COLO829 (cell line): ENCODE results near the gene PDCL3.

Source experiments
- DNase-seq: peaks from one replicate; pipeline ENCODE4 v3.0.0; 2012; ENCODE audit warnings: low spot score

Gene PDCL3

GRCh38 chr2:100560216-100560830 is 2.5 kb upstream of the PDCL3 start:
- DNase-seq = no peak

- no peak for DNase-seq
These were observed 1.6 kb upstream of the PDCL3 start for GRCh38 chr2:100561191-100561590.

DNA sequence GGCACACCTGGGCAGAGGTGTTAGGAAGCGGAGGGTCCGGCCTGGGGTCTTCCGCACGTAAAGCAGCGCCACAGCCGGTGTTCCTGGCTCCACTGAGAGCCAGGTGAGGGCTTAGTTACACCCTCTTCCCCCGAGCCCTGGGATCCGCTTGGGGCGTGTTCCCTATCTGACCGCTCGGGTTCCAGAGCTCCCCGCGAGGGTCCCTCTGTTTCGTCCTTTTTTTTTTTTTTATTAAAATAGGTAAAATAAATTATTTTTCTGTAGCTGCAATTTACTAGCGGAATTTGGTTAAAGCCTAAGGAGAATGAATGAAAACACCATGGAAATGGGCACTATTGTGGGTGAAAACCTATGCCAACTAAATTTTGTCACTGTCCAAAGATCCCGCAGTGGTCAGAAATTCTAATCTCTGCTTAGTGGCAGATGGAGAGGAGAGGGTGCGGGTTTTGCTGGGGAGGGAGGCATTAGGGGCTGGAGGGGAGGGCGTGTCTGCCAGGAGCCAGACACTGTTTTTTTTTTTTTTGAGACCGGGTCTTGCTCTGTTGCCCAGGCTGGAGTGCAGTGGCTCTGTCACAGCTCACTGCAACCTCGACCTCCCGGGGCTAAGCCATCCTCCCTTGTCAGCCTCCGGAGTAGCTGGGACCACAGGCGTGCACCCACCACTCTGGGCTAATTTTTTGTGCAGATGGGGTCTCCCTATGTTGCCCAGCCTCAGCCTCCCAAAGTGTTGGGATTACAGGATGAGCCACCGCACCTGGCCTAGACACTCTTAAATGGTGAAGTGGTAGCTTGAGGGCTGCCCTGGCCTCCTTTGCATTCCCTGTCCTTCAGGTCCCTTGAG is 834 bp downstream of the PDCL3 start:
- no peak for DNase-seq

DNA sequence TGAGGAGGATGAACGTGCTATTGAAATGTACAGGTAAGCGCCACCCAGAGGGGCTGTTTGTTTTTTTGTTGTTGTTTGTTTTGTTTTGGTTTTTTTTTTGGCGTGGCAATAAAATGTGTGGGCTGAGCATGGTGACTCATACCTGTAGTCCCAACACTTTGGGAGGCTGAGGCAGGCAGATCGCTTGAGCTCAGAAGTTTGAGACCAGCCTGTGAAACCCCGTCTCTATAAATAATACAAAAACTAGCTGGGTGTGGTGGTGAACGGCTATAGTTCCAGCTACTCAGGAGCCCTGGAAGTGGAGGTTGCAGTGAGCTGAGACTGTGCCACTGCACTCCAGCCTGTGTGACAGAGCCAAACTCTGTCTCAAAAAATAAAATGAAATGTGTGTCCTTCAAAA is 6.2 kb downstream of the PDCL3 start:
- DNase-seq = no peak

- no peak for DNase-seq
These were observed 8.9 kb downstream of the PDCL3 start for GRCh38 chr2:100571668-100572067.

- DNase-seq = no peak
These were observed 15.0 kb downstream of the PDCL3 start for GRCh38 chr2:100577777-100578176.

GRCh38 chr2:100580367-100581276 is 17.8 kb downstream of the PDCL3 start:
- DNase-seq = peak; percentile 83

GRCh38 chr2:100581277-100581612 is 18.5 kb downstream of the PDCL3 start:
- DNase-seq = no peak

DNA sequence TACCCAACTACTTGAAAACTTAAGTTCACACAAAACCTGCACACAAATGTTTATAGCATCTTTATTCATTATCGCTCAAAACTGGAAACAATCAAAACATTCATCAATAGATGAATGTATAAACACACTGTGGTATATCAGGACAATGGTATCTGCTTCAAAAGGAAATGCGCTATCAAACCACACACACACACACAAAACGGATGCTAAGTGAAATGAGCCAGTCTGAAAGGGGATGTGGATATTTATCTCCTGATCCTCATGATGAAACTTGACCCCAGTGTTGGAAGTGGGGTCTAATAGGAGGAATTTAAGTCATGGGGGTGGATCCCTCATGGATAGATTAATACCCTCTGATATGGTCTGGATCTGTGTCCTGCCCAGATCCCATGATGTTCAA is 22.0 kb downstream of the PDCL3 start:
- DNase-seq = no peak

- DNase-seq = peak; percentile 37
These were observed 25.4 kb downstream of the PDCL3 start for GRCh38 chr2:100588071-100588786.

DNA sequence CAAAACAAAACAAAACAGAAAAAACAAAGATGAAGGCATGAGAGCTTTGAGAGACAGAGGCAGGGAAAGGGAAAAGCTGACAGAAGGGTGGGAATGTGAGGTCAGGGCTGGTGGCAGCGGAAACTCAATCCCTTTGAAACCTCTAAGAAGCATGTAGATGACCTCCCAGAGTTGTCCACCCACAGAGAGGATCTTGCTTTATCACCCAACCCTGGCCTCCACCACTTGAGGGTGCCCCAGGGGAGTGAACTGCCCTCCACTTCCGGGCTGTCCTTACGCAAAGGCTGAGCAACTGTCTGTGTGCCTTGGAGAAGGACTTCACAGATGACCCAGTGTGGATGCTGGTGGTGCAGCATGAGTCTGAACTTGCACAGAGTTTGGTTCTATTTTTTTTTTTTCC is 26.7 kb downstream of the PDCL3 start:
- DNase-seq = no peak

GRCh38 chr2:100592226-100592625 is 29.4 kb downstream of the PDCL3 start:
- DNase-seq = no peak

DNA sequence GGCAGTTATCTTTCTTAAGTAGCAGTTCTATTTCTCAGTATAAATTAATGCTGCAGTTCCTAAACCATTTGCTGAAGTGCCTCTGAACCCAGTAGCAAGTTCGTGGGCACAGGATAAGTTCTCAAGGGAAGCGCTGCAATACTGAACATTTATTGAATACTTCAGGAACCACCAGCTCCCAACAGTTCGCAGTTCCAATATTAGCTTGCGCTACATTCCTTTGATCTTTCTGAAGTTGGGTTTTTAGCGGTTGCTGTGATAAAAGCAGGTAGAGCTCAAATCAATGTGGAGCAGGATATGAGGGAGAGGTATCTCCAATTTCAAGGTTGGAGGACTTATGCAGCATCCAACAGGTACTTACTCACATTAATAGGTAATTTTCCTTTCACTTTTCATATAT is 33.7 kb downstream of the PDCL3 start:
- no peak for DNase-seq

GRCh38 chr2:100599566-100599965 is 36.8 kb downstream of the PDCL3 start:
- no peak for DNase-seq

DNA sequence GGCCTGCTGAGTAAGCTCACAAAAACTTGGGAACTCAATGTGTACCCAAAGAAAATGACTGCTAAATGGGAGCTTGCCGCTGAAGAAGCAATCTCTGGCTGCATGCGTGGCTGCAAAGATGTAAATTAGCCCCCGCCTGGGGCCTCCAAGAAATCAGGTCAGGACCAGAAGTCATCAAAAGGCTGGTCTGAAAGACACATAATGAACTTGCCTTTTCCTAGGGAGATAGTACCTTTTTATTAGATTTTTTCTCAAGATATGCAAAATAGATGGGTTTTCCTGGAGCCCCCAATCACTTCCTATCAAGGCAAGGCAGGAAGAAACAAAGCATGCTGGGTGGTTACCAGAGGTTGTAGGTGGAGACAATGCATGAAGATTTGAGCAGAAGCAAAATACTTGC is 38.9 kb downstream of the PDCL3 start:
- DNase-seq = no peak

- DNase-seq = no peak
These were observed 40.6 kb downstream of the PDCL3 start for GRCh38 chr2:100603414-100603813.

DNA sequence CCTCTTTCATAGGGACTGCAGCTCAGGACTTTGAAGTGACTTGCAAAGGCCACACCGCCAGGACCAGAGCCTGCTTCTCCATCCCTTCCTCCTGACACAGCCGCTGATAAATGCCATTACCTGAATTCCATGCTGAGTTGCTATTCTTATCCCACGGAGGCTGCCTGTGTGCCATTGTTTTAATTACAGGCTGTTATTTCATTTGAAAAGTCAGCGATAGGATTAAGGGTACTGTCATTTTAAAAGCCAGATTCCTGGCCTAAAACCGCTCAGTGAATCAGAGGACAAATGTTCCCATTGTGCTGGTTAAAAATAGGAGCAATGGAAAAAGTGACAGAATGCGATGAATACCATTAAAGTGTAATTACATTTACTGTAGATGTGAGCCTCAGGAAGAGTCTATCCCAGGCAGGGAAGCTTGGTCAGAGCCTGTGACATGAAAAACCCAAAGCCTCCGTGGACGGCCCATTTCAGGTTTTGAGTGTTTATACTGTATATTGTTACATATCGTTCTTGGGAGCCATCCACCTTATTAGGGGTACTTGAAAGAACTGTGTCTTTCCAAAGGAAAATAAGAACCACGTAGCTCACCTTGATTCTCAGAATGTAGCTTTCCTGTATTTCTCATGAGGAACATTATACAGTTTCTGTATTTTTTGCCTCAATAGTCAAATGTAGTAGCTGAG is 41.3 kb downstream of the PDCL3 start:
- DNase-seq = peak; percentile 92

- no peak for DNase-seq
These were observed 43.5 kb downstream of the PDCL3 start for GRCh38 chr2:100606332-100606725.

- peak; percentile 75 for DNase-seq
These were observed 44.0 kb downstream of the PDCL3 start for GRCh38 chr2:100606726-100607343.

DNA sequence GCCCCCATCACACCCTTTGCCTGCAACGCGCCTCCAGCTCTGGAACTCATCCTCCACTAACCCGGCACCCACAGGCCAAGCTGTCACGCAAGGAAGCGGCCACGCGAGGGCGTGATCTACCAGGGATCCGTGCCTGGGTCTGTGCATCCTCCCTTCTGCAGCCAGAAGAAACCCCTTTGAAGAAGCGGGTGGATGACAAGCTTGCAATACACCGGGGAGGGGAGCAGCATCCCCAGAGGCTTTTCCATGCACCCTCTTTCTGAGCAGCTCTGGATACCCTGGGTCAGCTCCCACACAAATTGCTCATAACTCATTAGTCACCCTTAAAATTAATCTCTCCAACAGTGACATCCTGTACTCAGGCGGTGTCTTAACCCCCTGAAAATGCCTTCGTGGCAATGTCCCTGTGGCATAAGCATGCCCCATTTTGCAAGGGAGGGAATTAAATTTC is 47.6 kb downstream of the PDCL3 start:
- DNase-seq = peak; percentile 79
